Panc1 (cell line): ENCODE results near the gene MED14.

Experiments used
- POLR2AphosphoS5 ChIP-seq: IDR thresholded peaks from 2 replicates; pipeline ENCODE4 v1.6.1; 2012; ENCODE audit warnings: mild to moderate bottlenecking, low read depth, low read length, moderate library complexity
- SIN3A ChIP-seq: IDR thresholded peaks from 2 replicates; pipeline ENCODE4 v1.6.1; 2012; ENCODE audit warnings: low read depth, mild to moderate bottlenecking, low read length, moderate library complexity, borderline replicate concordance; ENCODE audit not compliant: insufficient read depth
- TCF7L2 ChIP-seq: IDR thresholded peaks from 2 replicates; pipeline ENCODE4 v1.6.1; 2011; ENCODE audit warnings: mild to moderate bottlenecking, low read depth, low read length, inconsistent platforms
- TF ChIP-seq, protein P1 (sequence below): fragments of 450-650 bp; IDR thresholded peaks from 2 replicates; pipeline ENCODE4 v1.5.1; 2017; ENCODE audit warnings: mild to moderate bottlenecking
- TF ChIP-seq, protein P2 (sequence below), 2 experiments: IDR thresholded peaks; 2 replicates each; pipeline ENCODE4 v1.6.1; 2011 to 2012; ENCODE audit warnings: low read depth in 2 of 2, control low read depth in 1 of 2, low read length in 1 of 2, mild to moderate bottlenecking in 1 of 2, moderate library complexity in 1 of 2; ENCODE audit not compliant: insufficient read depth in 1 of 2

DNA sequence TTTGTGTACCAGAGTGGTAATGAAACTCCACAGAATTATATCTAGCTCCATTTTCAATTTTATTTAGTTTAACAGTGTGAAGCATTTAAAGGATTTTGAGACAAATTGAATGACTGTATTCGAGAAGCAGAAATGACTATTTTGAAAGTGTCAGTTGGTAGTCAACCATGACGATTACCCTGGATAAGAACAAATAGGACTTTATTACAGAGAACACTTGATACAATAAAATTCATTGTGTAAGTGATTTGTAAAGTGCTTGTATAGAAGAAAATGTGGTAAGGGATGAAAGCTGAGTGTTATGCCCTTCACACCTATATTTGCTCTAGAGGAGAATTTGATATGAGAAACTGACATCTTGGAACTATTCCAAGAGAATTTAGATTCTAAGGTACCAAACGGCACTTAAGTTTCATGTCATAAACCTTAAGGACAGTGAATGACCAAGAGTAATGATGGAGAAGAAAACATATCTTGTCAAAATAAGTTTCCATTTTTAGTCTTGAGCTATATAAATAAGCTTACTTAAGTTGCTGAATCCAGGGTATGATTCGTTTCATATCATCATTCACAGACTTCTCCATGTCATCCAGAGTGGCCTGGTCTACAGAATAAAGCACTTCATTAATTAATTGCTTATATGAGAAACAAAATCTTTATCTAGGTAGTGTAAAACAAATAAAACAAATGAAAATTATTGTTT, 34.6 kb downstream of the MED14 start:
- TF ChIP-seq, protein P1, sequence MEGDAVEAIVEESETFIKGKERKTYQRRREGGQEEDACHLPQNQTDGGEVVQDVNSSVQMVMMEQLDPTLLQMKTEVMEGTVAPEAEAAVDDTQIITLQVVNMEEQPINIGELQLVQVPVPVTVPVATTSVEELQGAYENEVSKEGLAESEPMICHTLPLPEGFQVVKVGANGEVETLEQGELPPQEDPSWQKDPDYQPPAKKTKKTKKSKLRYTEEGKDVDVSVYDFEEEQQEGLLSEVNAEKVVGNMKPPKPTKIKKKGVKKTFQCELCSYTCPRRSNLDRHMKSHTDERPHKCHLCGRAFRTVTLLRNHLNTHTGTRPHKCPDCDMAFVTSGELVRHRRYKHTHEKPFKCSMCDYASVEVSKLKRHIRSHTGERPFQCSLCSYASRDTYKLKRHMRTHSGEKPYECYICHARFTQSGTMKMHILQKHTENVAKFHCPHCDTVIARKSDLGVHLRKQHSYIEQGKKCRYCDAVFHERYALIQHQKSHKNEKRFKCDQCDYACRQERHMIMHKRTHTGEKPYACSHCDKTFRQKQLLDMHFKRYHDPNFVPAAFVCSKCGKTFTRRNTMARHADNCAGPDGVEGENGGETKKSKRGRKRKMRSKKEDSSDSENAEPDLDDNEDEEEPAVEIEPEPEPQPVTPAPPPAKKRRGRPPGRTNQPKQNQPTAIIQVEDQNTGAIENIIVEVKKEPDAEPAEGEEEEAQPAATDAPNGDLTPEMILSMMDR = no peak
- TF ChIP-seq, protein P2, sequence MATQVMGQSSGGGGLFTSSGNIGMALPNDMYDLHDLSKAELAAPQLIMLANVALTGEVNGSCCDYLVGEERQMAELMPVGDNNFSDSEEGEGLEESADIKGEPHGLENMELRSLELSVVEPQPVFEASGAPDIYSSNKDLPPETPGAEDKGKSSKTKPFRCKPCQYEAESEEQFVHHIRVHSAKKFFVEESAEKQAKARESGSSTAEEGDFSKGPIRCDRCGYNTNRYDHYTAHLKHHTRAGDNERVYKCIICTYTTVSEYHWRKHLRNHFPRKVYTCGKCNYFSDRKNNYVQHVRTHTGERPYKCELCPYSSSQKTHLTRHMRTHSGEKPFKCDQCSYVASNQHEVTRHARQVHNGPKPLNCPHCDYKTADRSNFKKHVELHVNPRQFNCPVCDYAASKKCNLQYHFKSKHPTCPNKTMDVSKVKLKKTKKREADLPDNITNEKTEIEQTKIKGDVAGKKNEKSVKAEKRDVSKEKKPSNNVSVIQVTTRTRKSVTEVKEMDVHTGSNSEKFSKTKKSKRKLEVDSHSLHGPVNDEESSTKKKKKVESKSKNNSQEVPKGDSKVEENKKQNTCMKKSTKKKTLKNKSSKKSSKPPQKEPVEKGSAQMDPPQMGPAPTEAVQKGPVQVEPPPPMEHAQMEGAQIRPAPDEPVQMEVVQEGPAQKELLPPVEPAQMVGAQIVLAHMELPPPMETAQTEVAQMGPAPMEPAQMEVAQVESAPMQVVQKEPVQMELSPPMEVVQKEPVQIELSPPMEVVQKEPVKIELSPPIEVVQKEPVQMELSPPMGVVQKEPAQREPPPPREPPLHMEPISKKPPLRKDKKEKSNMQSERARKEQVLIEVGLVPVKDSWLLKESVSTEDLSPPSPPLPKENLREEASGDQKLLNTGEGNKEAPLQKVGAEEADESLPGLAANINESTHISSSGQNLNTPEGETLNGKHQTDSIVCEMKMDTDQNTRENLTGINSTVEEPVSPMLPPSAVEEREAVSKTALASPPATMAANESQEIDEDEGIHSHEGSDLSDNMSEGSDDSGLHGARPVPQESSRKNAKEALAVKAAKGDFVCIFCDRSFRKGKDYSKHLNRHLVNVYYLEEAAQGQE (IDR thresholded peaks at IDR 0.05; ENCODE audit: insufficient read depth in 1 of 2, low read depth in 2 of 2, low read length in 1 of 2) = no peak
- TF ChIP-seq SIN3A (no peak), POLR2AphosphoS5 (no peak), TCF7L2 (no peak)
